ENCODE data around the gene CPLX1.

GRCh38 chr4:780716-781492 is 45.0 kb downstream of the CPLX1 start:
- TF ChIP-seq, protein P1, sequence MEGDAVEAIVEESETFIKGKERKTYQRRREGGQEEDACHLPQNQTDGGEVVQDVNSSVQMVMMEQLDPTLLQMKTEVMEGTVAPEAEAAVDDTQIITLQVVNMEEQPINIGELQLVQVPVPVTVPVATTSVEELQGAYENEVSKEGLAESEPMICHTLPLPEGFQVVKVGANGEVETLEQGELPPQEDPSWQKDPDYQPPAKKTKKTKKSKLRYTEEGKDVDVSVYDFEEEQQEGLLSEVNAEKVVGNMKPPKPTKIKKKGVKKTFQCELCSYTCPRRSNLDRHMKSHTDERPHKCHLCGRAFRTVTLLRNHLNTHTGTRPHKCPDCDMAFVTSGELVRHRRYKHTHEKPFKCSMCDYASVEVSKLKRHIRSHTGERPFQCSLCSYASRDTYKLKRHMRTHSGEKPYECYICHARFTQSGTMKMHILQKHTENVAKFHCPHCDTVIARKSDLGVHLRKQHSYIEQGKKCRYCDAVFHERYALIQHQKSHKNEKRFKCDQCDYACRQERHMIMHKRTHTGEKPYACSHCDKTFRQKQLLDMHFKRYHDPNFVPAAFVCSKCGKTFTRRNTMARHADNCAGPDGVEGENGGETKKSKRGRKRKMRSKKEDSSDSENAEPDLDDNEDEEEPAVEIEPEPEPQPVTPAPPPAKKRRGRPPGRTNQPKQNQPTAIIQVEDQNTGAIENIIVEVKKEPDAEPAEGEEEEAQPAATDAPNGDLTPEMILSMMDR (conservative IDR thresholded peaks at IDR 0.05; ENCODE audit: low read length): no peak
- TF ChIP-seq EZH2phosphoT487 (IDR thresholded peaks at IDR 0.05; ENCODE audit: borderline replicate concordance, low read depth, low read length): no peak
